Ecto neural progenitor cell (in vitro differentiated cells): Measurements from ENCODE around the gene DTX3L.
"Not testable (repeated sequence)": the region's sequence is repeated elsewhere in the genome, so short reads cannot be mapped to it uniquely, and the experiment has no call there.

Source experiments
- DNase-seq: peaks from one replicate; pipeline ENCODE4 v3.0.0-alpha.2; 2018; ENCODE audit warnings: low spot score

The DTX3L gene

DNA sequence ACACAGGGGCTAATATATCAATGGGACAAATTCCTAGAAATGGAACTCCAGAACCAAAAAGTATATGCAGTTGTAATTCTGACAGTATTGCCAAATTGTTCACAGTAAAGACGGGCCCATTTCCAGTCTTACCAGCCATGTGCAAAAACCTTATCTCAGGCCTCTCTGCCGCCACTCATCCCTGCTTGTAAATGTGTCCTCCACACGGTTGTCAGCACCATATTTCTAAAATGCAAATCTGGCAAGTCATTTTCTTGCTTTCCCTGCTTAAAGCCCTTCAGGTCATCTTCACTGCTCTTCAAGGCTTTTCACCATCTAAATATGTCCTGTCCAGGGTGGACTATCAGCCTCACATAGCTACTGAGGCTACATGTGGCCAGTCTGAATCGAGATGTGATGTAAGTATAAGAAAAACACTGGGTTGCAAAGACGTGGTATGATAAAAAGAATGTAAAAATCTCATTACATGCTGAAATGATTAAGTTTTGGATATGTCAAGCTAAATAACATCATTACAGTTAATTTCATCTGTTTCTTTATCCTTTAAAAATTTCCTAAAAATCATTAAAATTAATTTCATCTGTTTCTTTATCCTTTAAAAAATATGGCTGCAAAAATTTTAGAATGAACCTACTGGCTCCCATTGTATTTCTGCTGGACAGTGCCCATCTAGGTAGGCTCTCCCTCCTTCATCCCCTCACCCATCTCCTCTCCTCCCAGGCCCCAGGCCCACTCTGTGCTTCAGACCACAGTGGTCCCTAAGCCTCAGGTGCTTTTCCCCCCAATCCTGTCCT lies 1.0 kb upstream of the DTX3L start:
- DNase-seq: no peak

DNA sequence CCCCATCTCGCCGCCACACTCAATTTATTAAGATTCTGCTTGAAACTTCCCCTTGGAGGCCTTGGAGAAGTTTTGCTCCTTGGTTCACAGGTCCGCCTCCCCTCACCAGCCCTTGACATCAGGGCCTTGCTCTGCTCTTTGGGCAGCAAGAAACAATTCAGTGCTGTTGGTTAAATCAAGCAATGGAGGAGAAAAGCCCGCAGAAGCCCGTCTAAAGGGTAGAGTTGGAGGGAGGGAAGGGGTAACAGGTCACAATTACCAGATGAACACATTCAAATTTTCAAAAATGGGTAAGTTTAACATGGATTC lies 467 bp upstream of the DTX3L start:
- no peak for DNase-seq

DNA sequence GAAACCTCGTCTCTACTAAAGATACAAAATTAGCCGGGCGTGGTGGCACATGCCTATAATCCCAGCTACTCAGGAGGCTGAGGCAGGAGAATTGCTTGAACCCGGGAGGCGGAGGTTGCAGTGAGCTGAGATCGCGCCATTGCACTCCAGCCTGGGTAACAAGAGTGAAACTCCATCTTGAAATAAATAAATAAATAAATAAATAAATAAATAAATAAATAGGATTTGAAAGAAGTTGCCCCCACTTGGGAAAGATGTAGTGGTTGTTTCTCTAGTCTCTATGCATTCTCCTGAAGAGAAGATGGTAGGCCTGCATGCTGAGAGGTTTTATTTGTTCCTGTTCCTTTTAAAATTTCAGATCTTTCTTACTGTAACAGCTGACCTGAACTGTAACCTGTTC lies 4.0 kb downstream of the DTX3L start:
- not testable (repeated sequence) for DNase-seq

- DNase-seq: no peak
Observed at GRCh38 chr3:122568755-122569154, 4.6 kb downstream of the DTX3L start.

DNA sequence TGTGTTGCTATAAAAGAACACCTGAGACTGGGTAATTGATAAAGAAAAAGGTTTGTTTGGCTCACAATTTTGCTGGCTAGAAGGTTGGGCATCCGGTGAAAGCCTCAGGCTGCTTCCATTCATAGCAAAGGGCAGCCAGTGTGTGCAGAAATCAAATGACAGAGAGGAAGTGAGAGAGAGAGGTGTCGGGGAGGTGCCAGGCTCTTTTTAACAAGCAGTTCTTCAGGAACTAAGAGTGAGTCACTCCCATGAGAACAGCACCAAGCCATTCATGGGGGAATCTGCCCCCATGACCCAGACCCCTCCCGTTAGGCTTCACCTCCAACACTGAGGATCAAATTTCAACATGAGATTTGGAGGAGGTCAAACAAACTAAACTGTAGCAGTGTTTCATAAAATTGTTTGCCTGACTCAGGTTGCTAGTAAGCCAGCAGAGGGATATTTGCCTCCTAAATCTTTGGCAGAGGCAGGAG lies 8.8 kb downstream of the DTX3L start:
- DNase-seq: no peak

- no peak for DNase-seq
Observed at GRCh38 chr3:122576174-122576940, 12.2 kb downstream of the DTX3L start.

GRCh38 chr3:122577409-122578031 lies 13.4 kb downstream of the DTX3L start, which contains the start of gene PARP15:
PARP15 (plus strand) TSS chr3:122577650; CDS start chr3:122577668, 18 bp downstream.
- peak; percentile 52 for DNase-seq

GRCh38 chr3:122578069-122578740 lies 14.1 kb downstream of the DTX3L start:
- DNase-seq: no peak

DNA sequence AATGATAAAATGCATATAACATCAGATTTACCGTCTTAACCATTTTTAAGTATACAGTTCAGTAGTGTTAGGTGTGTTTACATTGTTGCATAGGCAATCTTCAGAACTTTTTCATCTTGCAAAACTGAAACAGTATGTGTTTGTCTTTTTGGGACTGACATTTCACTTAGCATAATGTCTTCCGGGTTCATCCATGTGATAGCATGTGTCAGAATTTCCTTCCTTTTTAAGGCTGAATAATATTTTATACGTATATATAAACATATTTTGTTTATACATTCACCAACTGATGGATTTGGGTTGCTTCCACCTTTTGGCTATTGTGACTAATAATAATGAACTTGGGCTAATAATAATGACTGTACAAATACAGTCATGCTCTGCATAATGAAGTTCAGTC lies 16.3 kb downstream of the DTX3L start:
- no peak for DNase-seq

DNA sequence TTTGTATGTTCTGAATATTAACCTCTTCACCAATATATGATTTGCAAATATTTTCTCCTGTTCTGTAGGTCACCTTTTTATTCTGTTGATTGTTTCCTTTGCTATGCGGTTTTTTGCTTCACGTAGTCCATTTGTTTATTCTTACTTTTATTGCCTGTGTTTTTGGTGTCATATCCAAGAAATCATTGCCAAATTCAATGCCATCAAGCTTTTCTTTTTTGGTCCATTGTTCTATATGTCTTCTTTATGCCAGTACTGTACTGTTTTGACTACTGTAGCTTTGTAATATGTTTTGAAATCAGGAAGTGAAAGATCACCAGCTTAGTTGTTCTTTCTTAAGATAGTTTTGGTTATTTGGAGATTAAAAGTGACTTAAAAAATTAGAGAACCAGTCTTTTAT lies 17.5 kb downstream of the DTX3L start:
- no peak for DNase-seq

DNA sequence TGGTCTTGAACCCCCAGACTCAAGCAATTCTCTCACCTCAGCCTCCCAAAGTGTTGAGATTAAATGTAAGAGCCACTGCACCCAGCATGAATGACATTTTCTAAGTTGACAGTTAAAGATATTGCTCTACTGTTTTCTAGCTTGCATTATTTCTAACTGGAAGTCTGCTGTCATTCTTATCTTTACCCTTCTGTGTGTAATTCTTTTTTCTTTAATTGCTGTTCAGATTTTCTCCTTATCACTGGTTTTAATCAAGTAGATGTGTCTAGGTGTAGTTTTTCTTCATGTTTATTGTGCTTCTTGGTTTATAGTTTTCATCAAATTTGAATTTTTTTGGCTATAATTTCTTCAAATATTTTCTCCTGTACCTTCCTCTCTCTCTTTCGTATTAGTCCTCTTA lies 18.3 kb downstream of the DTX3L start:
- no peak for DNase-seq

DNA sequence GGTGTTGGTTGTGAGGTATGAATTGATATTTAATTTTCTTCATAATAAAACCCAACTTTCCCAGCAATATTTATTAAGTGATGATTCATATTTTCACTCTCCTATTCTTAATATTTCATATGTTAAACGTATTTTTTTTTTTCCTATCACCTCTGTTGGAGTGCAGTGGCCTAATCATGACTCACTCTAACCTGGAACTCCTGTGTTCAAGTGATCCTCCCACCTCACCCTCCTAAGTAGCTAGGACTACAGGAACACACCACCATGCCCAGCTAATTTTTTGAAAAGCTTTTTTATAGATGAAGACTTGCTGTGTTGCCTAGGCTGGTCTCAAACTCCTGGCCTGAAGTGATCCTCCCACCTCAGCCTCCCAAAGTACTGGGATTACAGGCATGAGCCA lies 22.0 kb downstream of the DTX3L start:
- no peak for DNase-seq

DNA sequence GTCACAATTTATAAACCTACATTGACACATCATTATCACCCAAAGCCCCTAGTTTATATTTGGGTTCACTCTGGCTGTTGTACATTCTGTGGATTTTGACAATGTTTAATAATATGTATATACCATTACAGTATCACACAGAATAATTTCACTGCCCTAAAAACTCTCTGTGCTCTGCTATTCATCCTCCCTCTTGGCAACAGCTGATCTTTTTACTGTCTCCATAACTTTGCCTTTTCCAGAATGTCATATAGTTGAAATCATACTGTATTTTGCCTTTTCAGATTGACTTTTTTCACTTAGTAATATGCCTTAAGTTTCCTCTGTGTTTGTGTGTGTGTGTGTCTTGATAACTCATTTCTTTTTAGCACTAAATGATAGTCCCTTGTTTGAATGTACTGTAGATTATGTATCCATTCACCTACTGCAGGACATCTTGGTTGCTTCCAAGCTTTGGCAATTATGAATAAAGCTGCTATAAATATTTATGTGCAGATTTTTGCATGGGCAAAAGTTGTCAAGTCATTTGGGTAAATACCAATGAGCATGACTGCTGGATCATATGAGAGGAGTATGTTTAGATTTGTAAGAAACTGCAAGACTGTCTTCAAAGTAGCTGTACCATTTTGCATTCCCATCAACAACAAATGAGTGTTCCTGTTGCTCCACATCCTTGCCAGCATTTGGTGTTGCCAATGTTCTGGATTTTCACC lies 22.8 kb downstream of the DTX3L start:
- DNase-seq: no peak

GRCh38 chr3:122587572-122587971 lies 23.4 kb downstream of the DTX3L start:
- no peak for DNase-seq

GRCh38 chr3:122589297-122589696 lies 25.2 kb downstream of the DTX3L start:
- DNase-seq: no peak

DNA sequence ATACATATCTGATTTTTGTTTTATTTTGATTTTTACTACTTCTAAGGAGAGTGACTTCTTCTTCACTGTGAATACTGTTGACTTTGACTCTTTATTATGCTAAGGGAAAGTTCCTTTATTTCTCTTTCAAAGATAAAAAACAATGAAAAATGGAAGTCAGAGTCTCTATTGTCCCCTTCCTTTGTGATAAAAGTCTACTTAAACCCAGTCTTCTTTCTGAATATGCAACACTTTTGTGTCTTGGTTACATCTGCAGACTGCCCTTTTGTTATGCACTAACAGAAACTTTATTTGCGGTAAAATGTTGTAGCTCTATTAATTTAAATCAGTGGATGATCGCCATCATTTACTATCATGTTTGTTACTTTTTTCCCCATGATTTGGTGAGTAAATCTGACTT lies 26.5 kb downstream of the DTX3L start:
- no peak for DNase-seq

GRCh38 chr3:122594025-122594424 lies 29.9 kb downstream of the DTX3L start:
- DNase-seq: no peak

DNA sequence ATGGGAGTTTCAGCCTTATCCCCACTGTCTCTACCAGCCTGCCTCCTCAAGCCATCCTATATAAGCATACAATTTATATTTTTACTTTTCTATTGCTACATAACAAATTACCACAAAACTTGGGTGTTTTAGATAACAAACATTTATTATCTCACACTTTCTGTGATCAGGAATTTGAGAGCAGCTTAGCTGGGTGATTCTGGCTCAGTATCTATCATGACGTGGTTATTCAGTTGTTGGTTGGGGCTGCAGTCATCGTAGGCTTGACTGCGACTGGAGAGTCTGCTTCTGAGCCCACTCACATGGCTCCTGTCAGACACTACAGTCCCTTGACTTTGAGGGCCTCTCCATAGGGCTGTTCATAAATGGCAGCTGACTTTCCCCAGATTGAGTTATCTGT lies 34.0 kb downstream of the DTX3L start:
- DNase-seq: no peak

- no peak for DNase-seq
Observed at GRCh38 chr3:122598556-122598955, 34.4 kb downstream of the DTX3L start.

DNA sequence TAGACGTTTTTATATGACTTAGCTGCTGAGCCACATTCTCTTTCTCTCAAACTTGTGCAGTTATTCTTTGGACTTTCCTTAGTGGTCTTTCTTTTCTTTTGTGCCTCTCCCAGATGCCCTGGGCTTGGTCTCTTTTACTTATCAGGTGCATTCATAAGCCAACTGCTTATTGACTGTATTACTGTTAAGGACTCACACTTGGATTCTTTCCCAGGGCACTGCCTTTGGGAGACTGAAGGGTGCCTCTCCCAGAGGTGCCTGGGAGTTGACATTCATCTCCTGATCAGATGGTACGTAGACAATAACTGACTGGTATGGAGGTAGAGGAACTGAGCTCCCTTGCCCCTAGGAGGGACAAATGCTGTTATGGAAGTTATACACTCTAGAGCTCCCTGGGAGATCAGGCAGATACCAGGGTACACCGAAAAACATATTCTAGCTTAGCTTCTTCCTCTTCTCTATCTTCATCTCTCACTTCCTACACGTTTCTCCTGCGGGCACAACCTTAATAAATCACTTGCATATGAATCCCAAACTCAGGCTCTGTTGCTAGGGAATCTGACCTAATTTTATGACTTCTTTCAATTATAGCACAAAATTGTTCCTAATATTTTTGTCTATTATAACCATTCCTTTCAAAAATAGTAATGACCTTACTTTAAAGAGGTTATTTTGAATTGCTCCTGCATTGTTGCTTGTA lies 38.0 kb downstream of the DTX3L start:
- no peak for DNase-seq

DNA sequence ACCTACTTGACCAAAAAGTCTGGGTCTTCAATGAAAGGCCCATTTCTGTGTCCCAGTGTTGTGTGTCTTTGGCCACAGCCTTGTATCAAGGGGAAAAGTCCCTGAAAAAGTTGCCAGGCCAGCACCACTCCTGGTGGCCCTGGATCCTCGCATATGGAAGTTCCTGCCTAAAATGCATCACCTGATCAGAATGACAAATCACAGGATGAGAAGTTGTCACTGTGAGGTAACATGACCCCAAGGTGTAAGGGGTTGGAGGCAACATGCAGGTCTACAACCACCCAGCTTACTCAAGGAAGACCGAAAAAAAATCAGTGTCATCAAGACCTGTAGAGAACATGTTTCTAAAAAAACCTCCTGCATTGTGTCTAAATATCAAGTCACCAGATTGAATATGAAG lies 38.9 kb downstream of the DTX3L start:
- no peak for DNase-seq
